SKM-1 (cell line): Measurements from ENCODE around the gene GUCY1A1.

Experiments
- DNase-seq: peaks from one replicate; lab custom pipeline; 2025; ENCODE audit not compliant: unreplicated experiment; lab: John Stamatoyannopoulos, UW

The GUCY1A1 gene

GRCh38 chr4:155657985-155658680, 8.5 kb upstream of the GUCY1A1 start:
- DNase-seq: no peak

GRCh38 chr4:155658681-155659064, 8.0 kb upstream of the GUCY1A1 start:
- DNase-seq: no peak

DNA sequence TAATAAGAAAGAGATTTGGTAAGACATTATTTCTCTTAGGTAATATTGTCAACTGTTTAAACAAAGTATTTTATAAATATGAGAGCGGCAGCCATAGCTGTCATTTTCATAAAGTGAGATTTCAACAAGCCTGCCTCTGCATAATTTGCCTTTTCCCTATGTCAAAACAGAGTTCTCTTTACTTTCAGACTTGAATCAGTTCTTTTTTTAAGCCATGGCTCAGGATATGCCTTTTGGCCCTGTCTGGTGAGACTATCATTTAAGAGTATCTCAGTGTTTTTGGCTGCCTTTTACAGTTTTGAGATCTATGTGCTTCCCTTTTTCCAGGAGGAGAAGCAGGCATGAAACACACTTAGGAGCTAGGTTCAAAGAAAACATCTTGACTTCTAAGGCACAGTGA, 7.5 kb upstream of the GUCY1A1 start:
- no peak for DNase-seq

GRCh38 chr4:155660436-155660835, 6.2 kb upstream of the GUCY1A1 start:
- DNase-seq: no peak

DNA sequence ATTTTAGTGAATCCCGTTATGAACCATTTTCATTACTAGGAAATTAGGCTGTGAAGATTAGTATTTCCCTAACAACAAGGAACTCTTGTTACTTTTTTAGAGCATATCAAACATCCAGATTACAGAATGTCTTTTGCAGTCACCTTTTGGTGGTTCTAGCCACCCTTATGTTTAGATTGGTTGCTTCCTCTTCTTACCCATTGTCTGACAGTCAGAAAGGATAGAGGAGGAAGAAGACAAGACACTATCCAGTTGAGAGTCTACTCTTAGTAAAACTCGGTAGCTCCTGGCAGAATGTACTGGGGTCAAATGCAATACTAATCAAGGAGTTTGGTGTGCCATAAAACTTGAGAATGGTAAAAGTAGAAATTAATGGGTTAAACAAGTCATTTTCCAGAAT, 1.6 kb upstream of the GUCY1A1 start:
- no peak for DNase-seq

- DNase-seq: no peak
Observed at GRCh38 chr4:155667222-155667567, 547 bp downstream of the GUCY1A1 start.

DNA sequence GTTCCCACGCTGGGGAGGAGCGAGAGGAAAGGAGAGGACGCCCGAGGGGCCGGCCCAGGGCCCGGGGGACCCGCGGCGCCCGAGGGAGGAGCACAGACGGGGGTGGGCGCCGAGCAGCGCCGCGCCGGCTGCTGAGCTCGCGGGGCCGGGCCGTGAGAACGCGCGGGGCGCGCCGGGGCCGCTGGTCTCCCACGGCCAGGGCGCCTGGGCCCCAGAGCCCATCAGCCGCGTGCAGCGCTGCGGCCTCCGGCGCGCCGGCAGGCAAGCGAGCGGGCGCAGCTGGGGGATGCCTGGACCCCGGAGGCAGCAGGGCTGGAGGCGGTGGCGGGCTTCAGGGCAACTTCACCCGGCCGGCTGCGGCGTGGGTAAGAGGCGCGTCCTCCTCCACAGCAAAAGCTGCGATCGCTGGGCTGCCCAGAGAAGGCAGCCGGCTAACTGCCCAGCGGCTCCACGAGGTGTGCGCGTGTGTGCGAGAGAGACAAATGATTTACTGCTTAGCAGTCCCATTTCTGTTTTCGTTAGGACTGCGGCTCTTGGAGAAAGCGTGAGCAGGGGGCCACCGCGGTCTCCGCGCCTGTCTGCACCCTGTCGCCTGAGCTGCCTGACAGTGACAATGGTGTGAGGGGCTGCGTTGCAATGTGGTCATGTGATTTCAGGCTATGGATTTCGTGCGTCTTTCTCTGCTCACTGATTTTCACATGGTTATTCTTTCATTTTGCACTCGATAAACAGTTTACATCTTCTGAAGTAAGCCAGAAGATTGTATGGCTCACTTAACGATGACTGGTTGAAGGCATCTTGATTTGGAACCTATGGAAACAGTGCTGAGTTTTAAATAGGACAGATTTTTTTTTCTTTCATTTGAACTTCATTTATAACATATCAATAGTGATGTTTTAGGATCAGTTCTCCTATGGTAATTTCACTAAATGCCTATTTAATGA, 1.2 kb downstream of the GUCY1A1 start:
- DNase-seq: no peak

GRCh38 chr4:155668707-155669220, 2.1 kb downstream of the GUCY1A1 start:
- DNase-seq: no peak

GRCh38 chr4:155672342-155672741, 5.7 kb downstream of the GUCY1A1 start:
- DNase-seq: no peak

DNA sequence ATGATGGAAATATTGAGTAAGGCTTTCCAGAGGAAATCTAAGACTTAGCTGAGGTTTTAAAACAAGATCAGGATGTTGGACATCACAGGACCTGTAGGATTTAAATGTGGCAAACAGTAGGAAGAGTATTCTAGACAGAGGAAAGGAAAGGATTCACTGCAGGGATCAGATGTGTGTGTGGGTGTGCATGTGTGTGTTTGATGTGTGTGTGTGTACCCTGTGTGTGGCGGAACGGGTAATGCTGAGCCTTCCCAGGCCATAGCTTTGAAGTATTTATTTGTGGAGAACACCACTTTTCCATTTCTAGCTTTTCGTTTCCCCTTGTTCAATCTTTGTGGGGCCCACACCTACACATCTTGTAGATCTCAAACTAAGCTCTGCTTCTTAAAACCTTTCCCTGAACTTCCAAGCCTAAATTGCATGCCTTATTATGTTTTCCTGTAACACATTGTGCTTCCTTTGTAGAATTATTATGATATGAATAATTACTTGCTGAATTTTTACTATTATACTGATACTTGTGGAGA, 6.9 kb downstream of the GUCY1A1 start:
- no peak for DNase-seq

GRCh38 chr4:155674669-155675071, 8.0 kb downstream of the GUCY1A1 start:
- no peak for DNase-seq

GRCh38 chr4:155675709-155676429, 9.2 kb downstream of the GUCY1A1 start:
- DNase-seq: peak; percentile 81

DNA sequence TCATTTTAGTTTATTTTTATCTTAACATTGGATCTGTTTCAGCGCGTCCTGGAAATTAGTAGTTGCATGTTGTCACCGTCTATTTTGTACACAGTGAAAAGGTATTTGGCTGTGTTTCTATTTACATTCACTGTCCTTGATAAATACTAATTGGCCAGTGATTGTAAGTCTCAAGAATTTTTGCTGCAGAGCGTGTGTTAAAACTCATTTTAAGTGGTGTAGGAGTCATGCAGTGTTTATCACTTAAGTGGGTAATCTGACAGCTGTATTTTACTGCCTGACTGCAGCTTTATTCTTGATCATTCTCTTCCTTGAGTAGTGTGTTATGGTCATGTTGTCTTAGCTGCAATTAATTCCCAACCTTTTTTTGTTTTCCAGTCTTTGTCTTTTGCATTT, 9.8 kb downstream of the GUCY1A1 start:
- DNase-seq: no peak

DNA sequence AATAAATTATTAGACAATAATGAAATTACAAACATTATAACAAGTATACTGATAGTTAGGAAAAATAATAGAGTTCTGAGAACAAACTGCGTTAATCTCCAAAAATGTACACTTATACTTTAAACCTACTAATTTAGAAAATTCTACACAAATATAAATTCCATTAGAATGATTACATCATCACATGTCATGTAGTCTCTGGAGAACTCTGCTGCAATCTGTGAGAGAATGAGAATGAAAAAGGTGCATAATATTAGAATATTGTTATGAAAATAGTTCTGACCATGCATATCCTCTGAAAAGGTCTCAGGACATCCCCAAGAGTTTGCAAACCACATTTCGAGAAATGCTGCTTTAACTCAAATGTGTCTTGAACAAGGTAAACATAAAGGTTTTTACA, 11.4 kb downstream of the GUCY1A1 start:
- no peak for DNase-seq

DNA sequence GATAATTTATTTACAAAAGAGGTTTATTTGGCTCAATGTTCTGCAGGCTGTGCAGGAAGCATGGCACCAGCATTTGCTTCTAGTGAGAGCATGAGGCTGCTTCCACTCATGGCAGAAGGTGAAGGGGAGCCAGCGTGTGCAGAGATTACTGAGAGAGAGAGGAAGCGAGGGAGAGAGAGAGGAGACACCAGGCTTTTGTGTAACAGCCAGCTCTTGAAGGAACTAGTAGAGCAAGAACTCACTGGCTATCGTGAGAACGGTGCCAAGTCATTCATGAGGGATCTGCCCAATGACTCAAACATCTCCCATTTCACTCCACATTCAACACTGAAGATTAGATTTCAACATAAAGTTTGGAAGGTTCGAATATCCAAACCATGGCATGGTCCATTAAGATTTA, 12.7 kb downstream of the GUCY1A1 start:
- DNase-seq: no peak

DNA sequence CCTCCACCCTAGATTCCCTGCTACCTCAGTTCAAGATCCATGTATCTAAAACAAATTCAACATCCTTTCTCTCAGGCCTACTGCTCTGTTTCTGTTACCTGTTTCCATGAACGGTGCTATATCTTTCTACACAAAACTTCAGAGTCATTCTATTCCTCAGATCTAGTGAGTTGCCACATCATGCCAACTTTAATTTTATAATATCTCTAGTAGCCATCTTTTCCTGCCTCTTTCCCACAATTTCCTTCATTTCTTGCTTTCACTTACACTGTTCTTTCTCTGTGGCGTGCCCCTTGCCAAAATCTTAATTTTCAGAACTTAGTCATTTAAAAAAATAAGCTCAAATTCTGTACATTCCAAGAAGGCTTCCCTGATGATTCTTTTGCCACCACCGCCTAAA, 15.2 kb downstream of the GUCY1A1 start:
- no peak for DNase-seq

DNA sequence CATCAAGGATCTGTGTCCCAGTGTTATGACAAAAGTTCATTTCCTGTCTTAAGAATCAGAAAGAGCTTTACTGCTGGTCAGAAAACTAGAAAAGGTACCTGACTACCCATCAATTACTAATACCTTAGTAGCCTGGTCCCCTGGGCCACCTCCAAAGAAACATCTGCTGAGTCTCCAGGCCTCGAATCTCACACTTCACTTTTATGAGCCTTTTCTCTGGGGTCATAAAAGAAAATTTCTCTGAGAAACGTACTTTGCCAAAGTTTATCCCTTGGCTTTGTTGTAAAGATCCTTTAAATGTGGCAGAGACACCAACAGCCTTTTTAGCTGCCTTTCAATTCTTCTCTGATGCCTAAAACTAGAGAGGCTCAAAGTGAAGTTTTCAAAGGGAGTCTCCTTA, 17.8 kb downstream of the GUCY1A1 start:
- DNase-seq: no peak

DNA sequence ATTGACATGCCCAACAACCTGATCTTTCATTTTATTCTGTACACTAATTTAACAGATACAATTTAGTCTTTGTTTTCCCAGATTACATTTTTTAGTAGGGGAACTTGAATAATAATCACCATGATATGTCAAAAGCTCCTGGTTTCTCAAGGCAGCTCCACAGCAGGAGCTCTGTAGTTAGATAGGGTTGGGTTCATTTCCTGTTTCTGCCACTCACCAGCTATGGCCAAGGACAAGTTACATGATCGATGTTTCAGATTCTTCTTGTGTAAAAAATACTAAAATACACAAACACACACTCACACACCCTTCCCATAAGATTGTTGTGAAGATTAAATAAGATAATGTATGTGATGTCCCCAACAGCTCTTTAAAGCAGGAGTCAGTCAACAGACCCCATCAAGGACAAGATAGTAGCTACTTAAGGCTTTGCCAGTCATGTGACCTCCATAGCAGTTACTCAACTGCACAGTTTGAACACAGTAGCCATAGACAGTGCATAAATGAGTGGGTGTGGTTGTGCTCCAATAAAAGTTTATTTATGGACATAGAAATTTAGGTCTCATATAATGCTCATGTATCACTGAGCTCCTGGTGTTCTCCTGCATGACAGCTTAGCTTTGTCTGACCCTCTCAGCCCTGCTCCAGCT, 18.4 kb downstream of the GUCY1A1 start:
- no peak for DNase-seq

DNA sequence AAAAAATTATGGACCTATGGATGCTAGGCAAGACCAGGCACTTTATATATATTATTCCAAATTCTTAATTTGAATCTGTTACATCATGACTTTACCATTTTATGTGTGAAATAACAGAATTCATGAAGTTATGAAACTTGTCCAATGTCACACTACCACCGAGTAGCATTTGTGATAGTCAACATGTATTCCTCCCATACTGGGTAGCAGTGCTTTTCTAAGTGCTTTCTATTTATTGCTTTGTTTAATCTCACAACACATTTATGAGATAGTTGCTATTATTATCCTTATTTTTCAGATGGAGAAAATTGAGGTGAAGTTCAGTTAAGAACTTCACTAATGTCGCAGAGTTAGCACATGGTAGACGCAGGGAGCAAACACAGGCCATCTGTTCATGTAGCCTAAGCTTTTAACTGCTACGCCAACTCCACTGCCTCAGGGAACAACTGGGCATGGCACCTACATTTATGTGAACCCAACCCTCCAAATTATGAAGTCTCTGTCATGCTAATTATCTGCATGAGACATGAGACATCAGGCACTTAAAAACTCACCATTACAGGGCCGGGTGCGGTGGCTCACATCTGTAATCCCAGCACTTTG, 20.8 kb downstream of the GUCY1A1 start:
- no peak for DNase-seq

- no peak for DNase-seq
Observed at GRCh38 chr4:155688211-155688610, 21.6 kb downstream of the GUCY1A1 start.
